GM18870 (cell line): Measurements from ENCODE around the gene CBY1.

Experiments used
- ATAC-seq: cut with Tn5 transposase; IDR thresholded peaks from one replicate; pipeline ENCODE4 v1.9.1; 2021; ENCODE audit warnings: moderate library complexity; ENCODE audit not compliant: unreplicated experiment

Gene CBY1

DNA sequence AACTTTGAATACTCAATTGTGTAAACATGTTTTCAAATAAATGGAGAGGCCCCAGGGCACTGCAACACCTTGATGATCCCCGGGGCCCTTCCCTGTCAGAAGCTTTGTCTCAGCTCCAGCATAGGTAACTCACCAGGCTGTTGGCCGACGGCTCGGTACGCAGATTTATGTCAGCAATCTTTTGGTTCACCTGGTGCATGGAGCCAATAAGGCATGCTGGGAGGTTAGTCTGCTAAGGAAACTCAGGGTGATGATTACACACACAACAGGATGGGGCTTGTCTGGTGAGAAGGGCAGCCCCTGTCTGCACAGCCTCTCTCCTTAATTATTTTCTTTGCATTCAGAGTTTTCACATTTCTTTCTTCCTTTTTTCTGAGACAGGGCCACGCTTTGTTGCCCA is 11.0 kb upstream of the CBY1 start:
- no peak for ATAC-seq

DNA sequence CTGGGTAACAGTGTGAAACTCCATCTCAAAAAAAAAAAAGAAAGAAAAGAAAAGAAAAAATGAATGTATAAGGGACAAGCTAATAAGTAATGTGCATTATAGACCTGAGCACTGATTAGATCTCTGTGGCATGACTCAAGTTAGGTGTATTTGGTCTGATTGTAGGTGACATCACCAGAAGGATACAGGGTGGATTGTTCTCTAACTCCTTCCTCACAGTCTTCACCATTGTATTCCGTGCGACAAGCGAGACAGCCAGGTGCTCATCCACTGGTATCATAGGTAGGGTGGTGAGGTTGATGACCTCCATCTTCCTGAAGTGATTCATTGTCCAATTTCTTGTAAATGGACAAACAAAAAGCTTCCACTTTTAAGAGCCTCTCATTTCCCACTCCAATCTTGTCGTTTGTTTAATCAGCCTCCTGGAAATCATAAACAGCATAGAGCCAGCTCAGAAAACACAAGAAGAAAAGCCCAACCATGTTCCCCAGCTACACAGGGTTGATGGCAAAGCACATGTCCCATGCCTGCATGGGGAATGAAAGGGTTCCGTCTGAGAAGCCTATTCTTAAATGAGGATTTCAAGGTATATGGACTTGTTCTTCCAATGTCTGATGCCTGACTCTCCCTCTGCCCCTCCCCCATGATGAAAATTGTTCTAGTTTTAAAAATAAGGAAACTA is 6.5 kb upstream of the CBY1 start:
- no peak for ATAC-seq

DNA sequence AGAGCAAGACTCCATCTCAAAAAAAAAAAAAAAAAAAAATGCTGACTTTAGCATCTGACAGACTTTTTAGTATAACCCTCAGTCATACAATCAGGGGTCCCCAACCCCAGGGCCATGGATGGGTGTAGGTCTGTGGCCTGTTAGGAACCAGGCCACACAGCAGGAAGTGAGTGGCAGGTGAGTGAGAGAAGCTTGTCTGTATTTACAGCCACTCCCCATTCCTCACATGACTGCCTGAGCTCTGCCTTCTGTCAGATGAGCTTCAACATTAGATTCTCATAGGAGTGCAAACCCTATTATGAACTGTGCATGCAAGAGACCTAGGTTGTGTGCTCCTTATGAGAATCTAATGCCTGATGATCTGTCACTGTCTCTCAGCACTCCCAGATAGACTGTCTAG is 3.6 kb upstream of the CBY1 start:
- no peak for ATAC-seq

DNA sequence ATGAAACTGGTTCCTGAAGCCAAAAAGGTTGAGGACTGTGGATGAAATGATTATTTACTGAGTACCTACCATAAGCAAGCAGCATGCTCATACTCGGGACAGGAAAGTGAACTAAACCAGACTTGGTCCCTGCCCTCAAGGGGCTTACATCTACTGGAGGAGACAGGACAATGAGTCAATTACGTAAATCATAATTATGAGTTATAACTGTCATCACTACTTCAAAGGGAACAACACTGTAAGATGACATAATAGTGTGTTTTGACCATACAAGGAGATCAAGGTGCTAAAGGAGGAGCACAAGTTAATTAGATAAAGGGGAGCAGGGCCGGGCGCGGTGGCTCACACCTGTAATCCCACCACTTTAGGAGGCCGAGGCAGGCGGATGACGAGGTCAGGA is 2.7 kb upstream of the CBY1 start:
- no peak for ATAC-seq

DNA sequence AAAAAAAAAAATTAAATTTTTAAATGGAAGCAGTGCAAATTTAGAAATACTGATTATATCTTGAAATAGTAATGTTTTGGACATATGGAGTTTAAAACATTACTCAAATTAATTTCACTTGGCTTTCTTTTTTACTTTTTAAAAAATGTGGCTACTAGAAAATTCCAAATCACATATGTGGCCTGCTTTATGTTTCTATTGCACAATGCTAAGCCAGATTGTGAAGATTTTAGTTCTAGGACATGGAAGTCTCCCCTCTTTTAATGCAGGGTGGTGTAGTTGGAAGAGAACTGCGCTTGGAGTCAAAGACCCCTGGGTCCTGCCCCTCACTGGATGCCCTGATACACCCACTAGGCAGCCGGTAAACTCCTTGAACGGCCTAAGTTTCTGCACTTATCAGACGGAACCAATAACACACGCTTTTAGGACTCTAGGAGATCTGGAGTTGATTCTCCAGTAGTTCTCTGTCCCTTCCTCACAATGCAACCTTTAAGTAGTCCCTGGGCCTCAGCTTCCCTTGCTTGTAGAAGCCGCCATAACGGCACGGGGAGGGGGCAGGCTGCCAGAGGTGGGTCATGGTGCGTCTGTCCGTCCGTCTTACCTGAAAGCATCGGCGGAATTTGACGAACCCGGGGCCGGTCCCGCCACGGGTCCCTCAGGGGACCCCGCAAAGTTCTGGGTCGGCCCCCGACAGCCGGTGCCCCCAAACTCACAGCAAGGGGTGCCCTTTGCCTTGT is 751 bp upstream of the CBY1 start:
- ATAC-seq = no peak

DNA sequence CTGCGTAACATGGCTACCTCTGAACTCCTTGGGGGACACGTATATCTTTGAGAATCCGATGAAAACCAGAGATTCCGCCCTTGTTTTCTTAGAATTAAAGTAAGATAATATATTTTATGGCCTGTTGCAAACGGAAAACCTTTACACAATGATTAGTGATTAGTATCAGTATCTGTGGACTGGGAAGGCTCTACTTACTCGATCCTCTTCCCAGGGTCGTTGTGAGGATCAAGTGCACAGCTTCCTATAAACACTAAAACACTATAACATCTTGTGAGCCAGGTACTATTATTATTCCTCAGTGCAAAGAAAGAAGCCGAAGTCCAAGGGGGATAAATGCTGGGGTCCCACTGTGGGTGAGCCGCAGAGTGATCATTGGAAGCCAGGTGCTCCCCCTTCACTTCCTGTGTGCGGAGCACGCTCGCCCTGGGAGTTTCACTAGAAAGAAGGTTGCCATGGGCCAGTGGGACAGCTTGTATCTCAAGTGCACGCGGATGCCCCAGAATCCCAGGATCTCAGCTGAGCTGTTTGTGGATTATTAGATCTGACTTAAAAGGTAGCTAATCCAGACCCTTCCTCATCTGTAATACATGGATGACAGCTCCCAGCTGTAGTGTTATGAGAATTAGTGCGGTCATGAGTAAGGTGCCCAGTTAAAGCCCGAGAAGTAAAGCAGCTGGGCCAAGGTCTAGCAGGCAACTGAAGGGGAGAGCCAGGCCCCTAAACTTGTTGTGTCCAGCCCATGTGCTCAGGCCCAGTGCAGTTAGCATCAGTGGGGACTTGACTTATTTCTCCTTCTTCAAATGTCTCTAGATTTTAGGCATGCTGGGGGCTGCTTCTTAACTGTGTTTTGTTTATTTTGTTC is 839 bp downstream of the CBY1 start:
- ATAC-seq = peak; percentile 27

DNA sequence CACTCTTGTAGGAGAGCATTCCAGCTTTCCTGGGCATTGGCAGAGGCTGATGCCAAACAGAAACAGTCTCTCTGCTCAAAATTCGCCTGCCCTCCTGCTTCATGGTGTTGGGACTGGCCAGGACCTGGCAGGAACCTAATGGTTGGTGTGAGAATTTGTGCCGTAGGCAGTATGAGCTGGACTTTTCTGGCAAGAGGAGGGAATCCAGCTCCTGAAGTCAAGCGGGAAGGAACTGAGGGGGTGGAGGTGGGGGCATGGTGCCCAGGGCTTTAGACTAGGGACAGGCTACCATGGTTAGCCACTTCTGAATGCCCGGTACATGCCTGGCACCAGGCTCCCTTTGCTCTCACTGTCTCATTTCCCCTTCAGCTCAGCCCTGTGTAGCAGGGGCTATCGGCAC is 18.4 kb downstream of the CBY1 start:
- ATAC-seq = no peak

DNA sequence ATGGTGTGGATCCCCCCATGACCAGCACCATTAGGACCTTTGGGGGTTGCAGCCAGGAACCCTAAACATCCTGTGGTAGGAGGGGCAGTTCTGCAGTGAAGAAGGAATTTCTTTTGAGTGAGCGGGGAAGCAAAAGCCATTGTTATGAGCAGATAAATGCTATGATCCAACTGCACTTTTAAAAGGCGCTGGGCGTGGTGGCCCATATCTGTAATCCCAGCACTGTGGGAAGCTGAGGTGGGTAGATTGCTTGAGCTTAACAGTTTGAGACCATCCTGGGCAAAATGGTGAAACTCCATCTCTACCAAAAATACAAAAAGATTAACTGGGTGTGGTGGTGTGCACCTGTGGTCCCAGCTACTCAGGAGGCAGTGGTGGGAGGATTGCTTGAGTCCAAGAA is 19.4 kb downstream of the CBY1 start:
- no peak for ATAC-seq

DNA sequence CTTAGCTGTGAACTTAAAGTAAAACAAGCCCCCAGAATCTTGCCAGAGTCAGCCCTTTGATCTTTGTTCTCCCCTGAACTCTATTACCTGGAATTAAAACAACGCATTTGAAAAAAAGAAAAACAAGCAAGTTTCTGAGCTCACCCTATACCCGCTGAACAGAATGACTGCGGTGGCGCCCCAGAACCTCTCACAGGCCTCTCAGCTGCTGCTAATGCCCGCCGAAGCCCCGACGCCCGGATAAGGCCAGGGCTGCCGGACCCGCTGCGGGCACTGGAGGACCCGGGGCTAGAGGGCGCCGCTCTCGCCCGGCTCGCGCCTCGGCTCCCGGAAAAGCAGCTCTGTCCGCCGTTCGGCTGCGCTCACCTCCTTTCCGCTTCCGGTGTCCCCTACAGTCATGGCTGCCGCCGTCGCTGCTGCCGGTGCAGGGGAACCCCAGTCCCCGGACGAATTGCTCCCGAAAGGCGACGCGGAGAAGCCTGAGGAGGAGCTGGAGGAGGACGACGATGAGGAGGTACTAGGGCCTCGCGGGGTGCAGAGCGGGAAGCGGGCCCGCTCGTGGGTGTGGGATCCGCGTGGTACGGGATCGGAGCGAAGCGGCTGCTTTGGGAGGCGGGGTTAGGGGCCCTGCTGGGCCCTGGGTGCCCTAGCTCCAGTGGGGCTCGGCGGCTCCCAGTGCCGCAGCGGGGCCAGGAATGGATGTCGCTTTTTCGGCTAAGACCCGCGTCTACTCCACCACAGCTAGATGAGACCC is 25.3 kb downstream of the CBY1 start, which contains the start of gene TOMM22:
TOMM22 (plus strand) TSS at position 376 of the 754 bp plus-strand sequence; CDS start at position 398, 22 bp downstream.
- peak; percentile 79 for ATAC-seq

DNA sequence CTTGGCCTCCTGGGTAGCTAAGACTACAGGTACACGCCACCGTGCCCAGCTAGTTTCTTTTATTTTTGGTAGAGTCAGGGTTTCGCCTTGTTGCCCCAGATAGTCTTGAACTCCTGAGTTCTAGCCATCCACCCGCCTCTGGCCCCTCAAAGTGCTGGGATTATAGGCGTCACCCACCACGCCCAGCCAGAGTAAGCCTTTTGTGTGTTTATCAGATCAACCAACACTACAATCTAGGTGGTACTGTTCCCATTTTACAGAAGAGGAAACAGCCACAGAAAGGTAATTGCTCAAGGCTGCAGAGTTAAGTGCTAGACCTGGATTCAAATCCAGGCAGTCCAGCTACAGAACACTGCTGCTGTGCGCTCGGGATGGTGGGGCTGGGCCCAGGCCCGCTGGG is 28.5 kb downstream of the CBY1 start:
- ATAC-seq = no peak

DNA sequence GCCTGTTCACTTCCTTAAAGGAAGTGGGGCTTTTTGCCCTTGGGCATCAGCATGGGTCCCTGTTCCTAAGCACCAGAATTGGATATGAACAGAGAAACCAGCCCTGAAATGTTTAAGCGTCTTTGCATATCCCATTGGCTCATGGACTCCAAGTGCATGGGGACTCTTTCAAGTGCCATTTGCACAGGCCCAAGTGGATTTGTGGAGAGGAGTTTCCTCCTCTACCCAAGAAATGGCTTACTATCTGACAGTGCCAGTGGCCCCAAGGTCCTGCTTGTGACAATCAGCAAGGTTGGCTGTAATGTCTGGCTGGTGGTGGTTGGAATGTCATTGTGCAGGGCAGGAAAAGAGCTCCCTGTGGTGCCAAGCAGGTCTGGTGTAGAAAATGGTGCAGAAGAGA is 29.3 kb downstream of the CBY1 start:
- no peak for ATAC-seq

DNA sequence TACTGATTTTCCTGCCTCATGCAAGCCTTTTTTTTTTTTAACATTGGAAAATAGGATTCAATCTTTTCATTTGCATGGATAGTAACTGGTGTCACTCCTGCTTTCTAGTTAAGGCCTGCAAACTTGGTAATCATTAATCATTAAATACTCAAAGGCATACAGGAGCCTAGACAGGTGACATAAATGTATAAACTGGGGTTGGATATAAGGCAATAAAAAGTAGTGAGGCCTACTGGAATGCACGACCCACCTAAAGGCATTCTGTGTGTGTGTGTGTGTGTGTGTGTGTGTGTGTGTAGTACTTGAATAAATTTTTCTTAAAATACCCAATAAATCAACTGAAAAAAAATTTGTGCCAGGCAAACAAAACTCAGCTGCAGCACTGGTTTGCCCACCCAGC is 33.2 kb downstream of the CBY1 start:
- no peak for ATAC-seq

DNA sequence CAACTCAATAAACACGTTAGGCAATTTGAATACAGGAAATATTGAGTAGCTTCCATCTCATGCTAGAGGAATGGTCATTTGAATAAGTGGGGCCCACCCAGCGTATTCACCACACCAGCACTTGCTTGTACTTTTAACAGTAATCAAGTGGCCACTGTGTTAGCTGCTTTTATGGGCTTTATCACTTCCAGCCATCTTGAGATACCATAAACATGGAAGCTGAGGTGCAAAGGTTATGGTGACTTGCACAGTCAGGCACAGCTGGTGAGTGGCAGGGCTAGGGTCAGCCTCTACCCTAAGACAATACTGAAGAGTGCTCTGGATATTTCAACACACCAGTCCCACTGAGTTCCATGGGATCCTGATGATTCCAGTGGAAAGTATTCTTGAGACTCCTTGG is 37.6 kb downstream of the CBY1 start:
- ATAC-seq = no peak

DNA sequence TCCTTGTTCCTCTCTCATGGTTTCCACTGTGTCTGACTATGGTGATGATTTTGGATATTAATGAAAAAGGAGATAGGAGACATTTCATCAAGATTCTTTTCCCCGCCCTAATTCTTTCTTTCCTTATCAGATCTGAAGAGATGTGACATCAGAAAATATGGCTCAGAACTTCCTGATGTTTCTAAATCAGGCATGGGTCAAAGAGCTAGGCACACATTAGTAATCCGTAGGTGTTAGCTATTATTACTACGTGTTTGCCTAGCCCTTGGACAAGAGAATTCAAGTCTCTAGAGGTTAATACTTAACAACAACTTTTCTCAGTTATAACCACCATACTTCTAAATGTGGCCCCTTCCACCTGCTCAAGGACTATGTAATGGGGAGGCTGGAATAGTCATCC is 38.5 kb downstream of the CBY1 start:
- no peak for ATAC-seq

DNA sequence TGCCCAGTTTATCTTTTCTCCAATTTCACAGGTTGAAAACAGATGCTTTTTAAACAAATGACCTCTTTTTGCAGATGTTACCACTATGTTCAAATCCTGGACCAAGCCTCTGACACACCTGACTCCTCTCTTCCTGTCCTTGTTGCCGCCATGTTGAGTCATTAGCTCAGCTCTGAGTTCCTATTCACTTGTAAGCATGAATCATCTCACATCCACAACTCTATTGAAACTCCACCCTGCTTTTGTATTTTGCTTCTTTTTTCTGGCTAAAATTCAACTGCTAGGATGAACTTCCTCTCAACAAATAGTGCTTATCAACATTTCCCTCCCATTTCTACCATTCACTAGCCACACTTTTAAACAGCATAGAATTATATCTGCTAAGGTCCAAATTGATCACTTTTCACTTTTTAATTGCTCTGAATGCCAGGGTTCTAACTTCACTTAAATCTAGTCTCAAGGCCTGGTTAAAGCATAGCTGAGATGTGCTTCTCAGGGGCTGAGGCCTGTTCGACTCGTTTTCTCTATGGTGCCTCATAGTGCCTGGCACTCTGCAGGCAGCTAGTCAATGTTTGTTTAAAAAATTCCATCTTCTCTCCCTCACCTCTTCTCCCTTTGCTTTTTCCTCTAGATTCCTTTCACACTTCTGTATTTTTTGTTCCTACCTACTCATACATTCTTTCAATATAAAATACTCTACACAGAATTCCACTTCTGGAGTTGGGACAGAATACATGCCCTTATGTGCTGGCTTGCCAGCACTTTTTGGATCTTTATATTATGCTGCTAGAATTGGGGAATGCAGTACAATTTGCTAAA is 40.4 kb downstream of the CBY1 start:
- no peak for ATAC-seq

DNA sequence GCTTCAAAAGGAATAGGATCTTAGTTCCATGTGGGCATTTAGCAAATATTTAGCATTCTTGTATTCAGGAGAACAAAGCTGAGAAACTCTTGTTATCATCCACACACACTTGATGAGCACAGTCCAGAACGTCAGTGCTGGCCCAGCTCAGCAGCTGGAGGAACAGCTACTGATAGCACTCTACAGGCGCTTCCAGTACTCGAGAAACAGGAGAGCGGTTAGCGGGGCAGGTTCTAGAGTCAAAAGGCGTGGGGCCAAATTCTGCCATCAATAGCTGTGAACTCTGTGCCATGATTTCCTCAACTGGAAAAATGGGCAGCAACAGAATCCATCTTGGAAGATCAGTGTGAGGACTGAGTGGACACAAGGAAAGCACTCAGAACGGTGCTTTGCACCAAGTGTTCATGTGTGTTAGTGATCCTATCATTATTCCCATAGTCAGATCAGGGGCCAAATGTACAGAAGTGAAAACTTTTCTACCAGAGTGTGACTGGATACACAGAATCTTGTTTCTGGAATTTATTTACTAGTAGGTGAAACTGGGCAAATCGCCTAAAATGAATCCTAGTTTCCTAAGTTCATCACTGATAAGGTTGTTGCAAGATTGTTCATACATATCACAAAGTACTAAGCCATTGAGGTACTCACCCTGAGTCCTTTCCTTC is 41.1 kb downstream of the CBY1 start:
- no peak for ATAC-seq

DNA sequence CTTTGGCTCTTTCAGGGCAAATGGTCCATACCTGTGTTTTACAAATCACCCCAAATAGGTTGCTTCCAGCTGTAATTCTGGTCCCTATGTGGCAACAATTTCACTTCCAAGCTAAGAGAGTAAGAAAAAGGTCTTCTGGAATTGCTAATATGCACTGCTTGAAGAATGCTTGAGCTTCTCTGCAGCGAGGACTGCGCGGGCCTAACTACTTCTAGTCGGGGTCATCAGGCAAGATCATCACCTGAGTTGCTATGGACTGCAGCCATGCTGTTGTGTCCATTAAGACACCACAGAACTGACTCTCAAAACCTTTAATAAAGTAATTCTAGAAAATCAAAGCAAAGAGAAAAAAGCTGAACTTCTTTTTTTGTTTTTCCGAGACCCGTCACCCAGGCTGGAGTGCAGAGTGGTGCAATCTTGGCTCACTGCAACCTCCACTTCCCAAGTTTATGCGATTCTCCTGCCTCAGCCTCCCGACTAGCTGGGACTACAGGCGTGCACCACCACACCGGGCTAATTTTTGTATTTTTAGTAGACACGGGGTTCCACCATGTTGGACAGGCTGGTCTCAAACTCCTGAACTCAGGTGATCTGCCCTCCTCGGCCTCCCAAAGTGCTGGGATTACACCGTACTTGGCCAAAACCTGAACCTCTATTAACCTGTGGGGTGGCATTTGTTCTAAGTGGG is 42.1 kb downstream of the CBY1 start:
- no peak for ATAC-seq

DNA sequence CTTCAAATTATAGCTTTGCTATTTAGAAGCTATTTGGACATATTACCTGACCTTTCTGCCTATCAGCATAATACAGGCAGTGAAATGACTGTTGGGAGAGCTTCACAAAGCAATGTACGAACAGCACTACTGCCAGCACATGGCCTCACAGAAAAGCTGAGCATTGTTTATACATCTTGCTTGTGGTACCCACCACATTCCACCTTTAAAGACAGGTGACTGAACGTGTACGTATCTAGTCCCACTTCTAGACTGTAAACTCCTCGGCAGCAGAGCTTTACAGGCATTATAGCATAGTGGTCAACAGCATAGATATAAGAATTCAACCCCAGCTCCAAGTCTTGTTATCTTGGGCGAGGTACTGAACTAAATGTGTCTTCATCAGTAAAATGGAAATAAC is 42.7 kb downstream of the CBY1 start:
- no peak for ATAC-seq

DNA sequence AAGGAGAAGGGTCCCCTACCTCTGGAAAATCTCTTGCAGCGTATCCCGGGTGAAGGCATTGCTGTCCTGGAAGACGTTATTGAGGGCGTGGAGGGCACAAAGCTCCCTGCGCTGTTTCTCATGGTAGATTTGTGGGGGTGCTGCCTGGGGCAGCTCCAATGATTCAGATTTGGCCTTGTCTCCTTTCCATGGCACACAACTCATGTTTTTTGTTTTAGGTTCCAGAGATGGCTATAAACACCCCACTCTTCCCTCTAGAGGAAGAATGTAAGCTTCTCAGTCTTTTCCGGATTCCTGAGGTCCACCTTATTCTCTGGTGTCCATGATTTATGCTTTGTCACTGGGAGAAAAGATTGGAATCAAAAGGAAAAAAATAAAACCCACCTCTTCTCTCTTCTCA is 43.3 kb downstream of the CBY1 start:
- no peak for ATAC-seq
